Measurements from ENCODE around the gene RELA.
"Not testable (repeated sequence)": the region's sequence is repeated elsewhere in the genome, so short reads cannot be mapped to it uniquely, and the experiment has no call there.

Gene RELA

GRCh38 chr11:65663639-65664200 is 1.0 kb upstream of the RELA start:
- DNase-seq, result no peak

- DNase-seq, result no peak
Observed at GRCh38 chr11:65662247-65662798, 393 bp downstream of the RELA start.

- DNase-seq, result no peak
Observed at GRCh38 chr11:65661599-65662246, 993 bp downstream of the RELA start.

- not testable (repeated sequence) for DNase-seq
Observed at GRCh38 chr11:65660908-65661307, 1.8 kb downstream of the RELA start.

- DNase-seq, result no peak
Observed at GRCh38 chr11:65660038-65660437, 2.7 kb downstream of the RELA start.

- no peak for DNase-seq
Observed at GRCh38 chr11:65658174-65659021, 4.3 kb downstream of the RELA start.

- no peak for DNase-seq
Observed at GRCh38 chr11:65657426-65657825, 5.3 kb downstream of the RELA start.

GRCh38 chr11:65655570-65656332 is 7.0 kb downstream of the RELA start:
- DNase-seq, result no peak

GRCh38 chr11:65654375-65655349 is 8.1 kb downstream of the RELA start:
- DNase-seq, result no peak

- no peak for DNase-seq
Observed at GRCh38 chr11:65653229-65654225, 9.2 kb downstream of the RELA start.

- DNase-seq, result peak; percentile 97
Observed at GRCh38 chr11:65652511-65653228, 10.0 kb downstream of the RELA start.

GRCh38 chr11:65651589-65652510 is 10.9 kb downstream of the RELA start:
- no peak for DNase-seq

- DNase-seq, result no peak
Observed at GRCh38 chr11:65651339-65651588, 11.5 kb downstream of the RELA start.

- no peak for DNase-seq
Observed at GRCh38 chr11:65650547-65651338, 12.0 kb downstream of the RELA start.

- no peak for DNase-seq
Observed at GRCh38 chr11:65649656-65650546, 12.8 kb downstream of the RELA start.

- DNase-seq, result no peak
Observed at GRCh38 chr11:65648997-65649493, 13.7 kb downstream of the RELA start.

Measured in eye (tissue), 1 donor.